Activated T-helper 1 cell treated with anti-CD3 and anti-CD28 coated beads, Interleukin-12 subunit alpha, Interleukin-12 subunit beta, Interleukin-2, Interleukin-4 antibody, amounts not matched to agents 30 ng/mL and 10 ng/mL and 1 ng/mL, durations not matched to agents 14 hours and 24 hours and 36 hours (primary cell): ENCODE measurements around the gene TNS2. TPM values are rescaled to one million over a fixed set of nuclear protein-coding genes. Genes with fewer than 3 reads are reported as not detected.

Source experiments
- DNase-seq: peaks from one replicate; pipeline ENCODE4 v3.0.0; 2021; ENCODE audit warnings: low spot score
- H3K27ac Mint-ChIP-seq: one replicate; pipeline ENCODE4 v1.8.0; 2021; ENCODE audit warnings: mild to moderate bottlenecking, mixed read lengths
- H3K27me3 Mint-ChIP-seq: one replicate; pipeline ENCODE4 v1.8.0; 2022; ENCODE audit warnings: mild to moderate bottlenecking, moderate library complexity, mixed read lengths; ENCODE audit not compliant: insufficient read depth
- H3K36me3 Mint-ChIP-seq: one replicate; pipeline ENCODE4 v1.8.0; 2021; ENCODE audit warnings: low read depth, mixed read lengths
- H3K4me1 Mint-ChIP-seq: one replicate; pipeline ENCODE4 v1.8.0; 2021; ENCODE audit warnings: low read depth, mixed read lengths
- H3K4me3 Mint-ChIP-seq: one replicate; pipeline ENCODE4 v1.8.0; 2021; ENCODE audit warnings: mild to moderate bottlenecking, moderate library complexity, mixed read lengths
- H3K9me3 Mint-ChIP-seq: one replicate; pipeline ENCODE4 v1.8.0; 2021; ENCODE audit warnings: mixed read lengths
- intact Hi-C: fragments of 100-400 bp; cut with micrococcal nuclease; formaldehyde crosslinking; loops from one replicate; pipeline ENCODE4 v1.15.1; 2024
- total RNA-seq: library from RNA; stranded (reverse); gene quantifications from 2 replicates; pipeline ENCODE4 v1.2.3, GENCODE V29; 2022

TNS2 gene
- total RNA-seq, 1 donor from 2014 or later, result 2.7 TPM

DNA sequence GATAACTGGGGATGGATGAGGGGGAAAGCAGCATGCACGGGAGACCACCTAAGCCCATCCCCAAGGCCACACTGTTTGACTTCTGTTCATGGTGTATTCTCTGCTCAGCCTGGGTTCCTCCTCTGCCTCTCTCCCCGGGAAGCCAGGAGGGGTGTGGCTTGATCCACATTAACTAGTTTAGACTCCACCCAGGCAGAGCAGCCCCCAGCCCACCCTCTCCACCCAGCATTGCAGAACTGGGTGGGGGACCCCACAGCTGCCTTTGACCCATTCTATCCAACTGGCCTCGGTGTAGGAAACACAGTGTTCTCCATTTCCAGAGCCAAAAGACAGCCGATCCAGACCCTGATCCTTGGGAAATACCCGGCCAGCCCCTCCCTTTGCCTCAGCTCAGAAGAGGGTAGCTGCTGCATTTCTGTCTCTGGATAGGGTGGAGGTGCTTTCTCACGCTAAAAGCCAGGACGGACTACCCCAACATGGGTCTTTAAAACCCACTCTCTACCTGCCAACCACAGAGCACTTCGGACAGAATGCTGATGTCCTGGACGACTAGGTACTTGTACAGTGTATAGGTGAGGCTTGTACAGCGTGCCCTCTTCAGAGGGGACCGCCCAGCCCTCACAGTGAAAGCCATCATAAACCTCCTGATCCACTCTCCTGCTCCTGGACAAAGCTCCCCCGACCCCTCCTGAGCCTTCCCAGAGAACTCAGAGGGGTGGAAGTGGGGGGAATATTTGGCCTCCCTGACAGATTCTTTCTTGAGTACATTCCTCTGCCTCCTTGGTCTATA, 20.0 kb downstream of the TNS2 start:
- H3K36me3 Mint-ChIP-seq, result peaks cover 36% of the 10 kb centered on the region
- peaks cover 12% of the 10 kb centered on the region for H3K4me1 Mint-ChIP-seq
- no peak for DNase-seq
- no peaks in the 10 kb centered on the region for H3K9me3 Mint-ChIP-seq
- H3K27ac Mint-ChIP-seq, result no peak overlapping the region
- intact Hi-C loops, result no loop called here
- H3K4me3 Mint-ChIP-seq, result no peak overlapping the region
- no peaks in the 10 kb centered on the region for H3K27me3 Mint-ChIP-seq

DNA sequence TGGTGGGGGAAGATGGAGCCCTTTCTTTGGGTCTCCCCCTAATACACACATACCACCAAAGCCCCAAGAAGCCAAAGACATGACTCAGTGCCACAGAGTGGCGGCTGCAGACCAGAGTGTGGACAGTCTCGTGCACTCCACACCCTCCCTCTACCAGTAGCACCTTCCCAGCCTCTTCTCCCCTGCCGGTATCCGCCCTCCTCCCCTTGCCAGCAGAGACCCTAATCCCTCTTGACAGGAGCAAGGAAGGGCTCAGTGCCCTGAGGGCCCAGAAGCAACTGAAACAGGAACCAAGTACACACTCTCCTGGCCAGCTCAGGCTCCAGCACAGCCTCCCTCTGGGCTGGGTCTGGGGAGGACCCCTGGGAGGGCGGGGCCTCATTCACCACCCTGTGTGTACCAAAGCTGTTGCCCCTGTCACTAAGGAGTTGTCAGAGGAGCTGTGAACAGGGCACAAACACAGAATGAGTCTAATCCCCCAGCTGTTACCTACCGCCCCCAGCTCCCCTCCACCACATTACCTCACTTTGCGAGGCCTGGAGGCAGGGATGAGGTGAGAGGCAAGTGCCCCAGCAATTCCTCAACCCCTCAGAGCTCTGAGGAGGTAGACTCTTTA, 21.1 kb downstream of the TNS2 start:
- Mint-ChIP-seq H3K27me3 (no peaks in the 10 kb centered on the region), H3K36me3 (peaks cover 45% of the 10 kb centered on the region), H3K27ac (peak overlapping the region; percentile 43), H3K4me1 (peaks cover 18% of the 10 kb centered on the region), H3K4me3 (no peak overlapping the region), H3K9me3 (no peaks in the 10 kb centered on the region)
- DNase-seq, result no peak
- intact Hi-C loops, result no loop called here

DNA sequence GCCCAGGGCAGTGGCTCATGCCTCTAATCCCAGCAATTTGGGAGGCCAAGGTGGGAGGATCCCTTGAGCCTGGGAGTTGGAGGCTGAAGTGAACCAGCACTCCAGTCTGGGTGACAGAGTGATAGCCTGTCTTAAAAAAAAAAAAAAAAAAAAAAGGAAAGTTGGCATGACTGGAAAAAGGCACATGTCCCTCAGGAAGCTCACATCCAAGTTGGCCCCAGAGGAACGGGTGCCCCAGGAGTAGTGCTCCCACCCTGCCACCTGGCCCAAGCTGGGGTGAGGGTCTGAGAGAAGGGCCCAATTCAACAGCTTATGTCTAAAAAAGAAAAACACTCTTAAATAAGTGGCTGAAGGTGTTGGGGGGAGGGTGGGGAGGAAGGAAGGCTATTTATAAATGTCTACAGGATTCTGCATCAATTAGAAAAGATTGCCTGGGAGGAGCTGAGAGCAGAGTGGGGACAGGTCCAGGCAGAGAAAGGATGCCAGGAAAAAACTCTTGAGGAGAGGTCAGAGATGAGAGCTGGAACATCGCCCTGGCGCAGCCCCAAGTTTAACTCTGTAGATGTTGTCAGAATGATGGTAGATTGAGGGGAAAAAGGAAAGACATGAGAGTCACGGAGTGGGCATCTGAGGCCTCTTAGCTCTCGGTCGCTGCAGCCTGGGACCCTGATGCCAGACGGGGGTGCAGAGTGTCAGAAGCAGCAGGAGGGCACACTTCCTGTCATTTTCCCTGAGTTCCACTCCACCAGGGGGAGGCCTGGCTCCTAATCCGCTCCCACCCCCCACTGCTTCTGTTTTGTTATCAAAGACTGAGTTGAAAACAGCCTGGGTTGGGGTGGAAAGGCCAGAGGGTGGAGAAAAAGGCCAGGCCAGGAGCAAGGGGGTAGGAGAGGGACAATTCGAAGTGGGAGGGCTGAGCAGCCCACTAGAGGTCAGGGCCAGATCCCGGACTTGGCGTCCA, 22.0 kb downstream of the TNS2 start:
- intact Hi-C loops, result no loop called here
- Mint-ChIP-seq H3K4me1 (peaks cover 20% of the 10 kb centered on the region), H3K9me3 (no peaks in the 10 kb centered on the region), H3K27me3 (no peaks in the 10 kb centered on the region), H3K4me3 (no peak overlapping the region), H3K36me3 (peaks cover 45% of the 10 kb centered on the region), H3K27ac (no peak overlapping the region)
- no peak for DNase-seq

DNA sequence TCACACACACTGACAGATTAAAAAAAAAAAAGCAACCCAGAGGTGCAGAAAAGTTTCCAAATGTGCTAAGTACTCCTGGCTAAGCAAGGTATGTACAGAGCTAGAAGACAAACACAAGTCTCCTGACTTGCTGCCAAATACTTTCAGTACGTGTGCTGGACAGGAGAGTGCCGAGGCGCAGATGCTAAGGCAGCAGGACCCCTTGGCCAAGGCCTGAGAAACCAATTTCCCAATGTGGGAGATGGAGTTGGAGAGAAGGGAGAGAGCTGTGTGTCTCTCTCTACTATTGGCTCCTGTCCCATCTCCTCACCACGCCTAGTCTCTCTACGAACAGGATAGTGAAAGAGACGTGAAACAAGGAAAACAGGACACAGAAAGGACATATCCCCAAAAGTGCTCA, 24.0 kb downstream of the TNS2 start:
- H3K27ac Mint-ChIP-seq, result no peak overlapping the region
- H3K36me3 Mint-ChIP-seq, result peaks cover 47% of the 10 kb centered on the region
- intact Hi-C loops, result no loop called here
- no peak overlapping the region for H3K4me3 Mint-ChIP-seq
- H3K27me3 Mint-ChIP-seq, result no peaks in the 10 kb centered on the region
- H3K9me3 Mint-ChIP-seq, result no peaks in the 10 kb centered on the region
- no peak for DNase-seq
- H3K4me1 Mint-ChIP-seq, result peaks cover 34% of the 10 kb centered on the region

DNA sequence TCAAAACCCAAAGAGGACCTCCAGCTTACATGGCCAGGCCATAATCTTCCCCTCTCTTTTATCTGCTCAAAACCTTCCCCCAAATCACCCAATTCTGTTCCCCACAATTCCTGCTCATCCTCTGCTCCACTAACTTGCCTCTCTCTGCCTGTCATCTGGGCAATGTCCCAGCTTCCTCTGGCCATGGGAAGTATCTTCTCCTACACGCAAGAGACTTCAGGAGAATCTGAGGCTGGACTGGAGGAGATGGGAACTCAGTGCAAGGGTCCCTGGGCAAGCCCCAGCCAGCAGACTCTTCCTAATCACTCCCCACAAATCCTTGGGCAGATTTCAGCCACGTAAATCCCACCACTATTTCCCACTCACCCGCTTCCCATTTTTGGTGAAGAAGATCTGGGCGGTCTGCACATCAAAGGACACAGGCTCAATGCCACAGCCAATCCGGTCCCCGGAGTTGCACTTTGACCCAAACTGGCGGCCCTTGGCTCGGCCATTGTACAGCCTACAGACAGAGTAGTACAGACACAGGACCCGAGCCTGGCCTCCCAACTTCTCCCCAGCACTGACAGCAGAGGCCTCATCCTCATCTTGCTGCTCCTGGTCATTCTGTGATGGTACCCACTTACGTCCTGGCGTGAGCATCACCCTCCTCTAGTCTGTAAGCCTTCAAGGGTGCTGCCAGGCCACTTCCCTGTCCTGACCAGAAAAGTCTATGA, 24.6 kb downstream of the TNS2 start:
- no peak for DNase-seq
- Mint-ChIP-seq H3K27ac (no peak overlapping the region), H3K9me3 (no peaks in the 10 kb centered on the region), H3K36me3 (peaks cover 47% of the 10 kb centered on the region), H3K4me3 (no peak overlapping the region), H3K4me1 (peaks cover 34% of the 10 kb centered on the region), H3K27me3 (no peaks in the 10 kb centered on the region)
- intact Hi-C loops, result no loop called here

DNA sequence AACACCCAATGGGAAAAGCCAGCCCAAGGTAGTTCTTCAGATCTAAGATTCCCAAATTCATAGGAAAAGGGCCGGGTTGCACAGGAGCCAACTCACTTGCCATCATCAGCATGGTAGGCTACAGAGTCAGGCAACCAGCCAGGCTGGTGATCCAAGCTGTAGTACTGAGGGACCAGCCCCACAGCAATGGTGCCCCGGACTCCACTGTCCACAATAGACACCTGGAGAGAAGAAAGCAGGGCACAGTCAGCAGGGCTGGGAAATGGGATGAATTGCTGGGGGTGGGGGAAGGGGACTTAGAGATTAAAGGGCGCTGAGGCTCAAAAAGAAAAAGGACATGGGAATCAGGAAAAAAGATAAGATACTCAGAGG, 25.1 kb downstream of the TNS2 start:
- Mint-ChIP-seq H3K4me3 (no peak overlapping the region), H3K9me3 (no peaks in the 10 kb centered on the region), H3K27me3 (no peaks in the 10 kb centered on the region), H3K4me1 (peaks cover 34% of the 10 kb centered on the region), H3K36me3 (peaks cover 47% of the 10 kb centered on the region), H3K27ac (no peak overlapping the region)
- intact Hi-C loops, result no loop called here
- no peak for DNase-seq

DNA sequence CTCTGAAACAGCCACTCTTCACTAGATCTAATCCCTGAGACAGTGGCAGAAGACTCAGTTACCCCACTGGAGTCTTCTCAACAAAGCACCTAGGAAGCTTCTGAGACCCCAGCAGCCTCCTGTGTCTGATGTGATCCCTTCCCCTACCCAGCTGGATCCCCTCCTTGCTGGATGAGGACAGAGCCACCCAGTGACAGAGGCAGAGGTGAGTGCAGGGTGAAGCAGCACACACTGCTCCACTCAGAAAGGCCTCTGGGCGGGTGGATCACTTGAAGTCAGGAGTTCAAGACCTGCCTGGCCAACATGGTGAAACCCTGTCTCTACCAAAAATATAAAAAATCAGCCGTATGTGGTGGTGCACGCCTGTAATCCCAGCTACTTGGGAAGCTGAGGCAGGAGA, 26.6 kb downstream of the TNS2 start:
- peaks cover 43% of the 10 kb centered on the region for H3K36me3 Mint-ChIP-seq

DNA sequence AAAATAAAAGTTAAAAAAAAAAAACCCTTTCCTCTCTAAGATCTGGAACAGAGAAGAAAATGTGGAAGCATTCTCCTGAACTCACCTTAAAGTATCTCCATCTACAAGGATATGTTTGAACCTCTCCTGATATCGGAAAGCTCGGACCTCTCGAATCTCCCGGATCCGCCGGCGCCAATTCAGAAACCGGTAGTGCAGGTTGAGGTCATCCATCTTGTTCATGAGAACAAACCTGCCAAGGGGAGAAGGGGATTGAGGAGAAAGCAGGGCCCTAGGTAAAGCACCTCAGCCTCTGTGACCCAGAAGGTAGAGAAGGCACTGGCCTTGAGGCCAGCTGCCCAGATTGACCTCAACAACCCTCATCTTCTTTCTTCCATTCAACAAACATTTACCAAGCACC, 27.2 kb downstream of the TNS2 start:
- H3K4me1 Mint-ChIP-seq, result peaks cover 43% of the 10 kb centered on the region

More for the DNA sequence above, 26.6 kb downstream of the TNS2 start:
- no peak for DNase-seq
- H3K4me1 Mint-ChIP-seq, result peaks cover 43% of the 10 kb centered on the region
- H3K9me3 Mint-ChIP-seq, result no peaks in the 10 kb centered on the region
- H3K4me3 Mint-ChIP-seq, result no peak overlapping the region
- H3K27ac Mint-ChIP-seq, result no peak overlapping the region
- no peaks in the 10 kb centered on the region for H3K27me3 Mint-ChIP-seq
- intact Hi-C loops, result no loop called here

DNA sequence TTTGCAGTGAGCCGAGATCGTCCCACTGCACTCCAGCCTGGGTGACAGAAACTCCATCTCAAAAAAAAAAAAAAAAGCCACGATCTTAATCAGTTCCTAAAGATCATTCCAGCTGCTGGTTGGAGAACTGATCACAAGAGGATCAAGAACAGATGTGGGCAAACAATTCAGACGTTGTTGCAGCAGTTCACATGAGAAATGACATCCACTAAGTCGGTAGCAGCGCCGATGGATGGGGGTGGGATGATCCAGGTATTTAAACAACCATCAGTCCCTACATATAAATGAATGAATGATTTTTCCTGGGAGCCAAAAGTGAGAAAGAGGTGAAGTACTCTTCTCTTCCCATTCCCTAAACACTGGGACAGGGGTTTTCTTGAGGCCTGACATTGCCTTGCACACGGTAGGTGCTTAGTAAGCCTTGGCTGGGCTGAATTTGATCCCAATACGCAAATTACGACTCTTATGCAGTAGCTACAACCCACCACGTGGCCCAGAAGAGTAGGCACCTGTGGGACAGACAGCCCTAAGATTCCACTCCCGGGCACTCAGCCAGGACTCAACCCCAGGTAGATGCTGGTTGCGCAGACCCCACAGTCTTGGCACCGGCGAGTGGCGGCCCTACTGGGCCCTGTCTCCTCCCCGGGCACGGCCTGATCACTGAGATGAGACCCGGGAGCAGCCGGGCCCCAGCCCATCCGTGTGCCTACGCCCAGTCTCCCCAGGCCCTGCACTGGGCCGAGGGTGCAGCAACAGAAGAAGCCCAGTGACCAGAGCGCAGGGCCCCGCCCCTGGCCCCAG, 28.8 kb downstream of the TNS2 start:
- Mint-ChIP-seq H3K36me3 (peaks cover 35% of the 10 kb centered on the region), H3K4me3 (peak overlapping the region; percentile 93), H3K4me1 (peaks cover 43% of the 10 kb centered on the region), H3K9me3 (no peaks in the 10 kb centered on the region), H3K27me3 (no peaks in the 10 kb centered on the region), H3K27ac (peak overlapping the region; percentile 92)
- intact Hi-C loops, result loop anchor here (1.0 kb wide), 7 partner anchors 21 to 302 kb away; partner anchors contain the start of genes AAAS, CSAD, EIF4B and ESPL1
- DNase-seq, result no peak

More for the DNA sequence above, 27.2 kb downstream of the TNS2 start:
- no peak for DNase-seq
- intact Hi-C loops, result no loop called here
- H3K36me3 Mint-ChIP-seq, result peaks cover 39% of the 10 kb centered on the region
- H3K27me3 Mint-ChIP-seq, result no peaks in the 10 kb centered on the region
- H3K4me3 Mint-ChIP-seq, result peak overlapping the region; percentile 93
- no peak overlapping the region for H3K27ac Mint-ChIP-seq
- H3K9me3 Mint-ChIP-seq, result no peaks in the 10 kb centered on the region

DNA sequence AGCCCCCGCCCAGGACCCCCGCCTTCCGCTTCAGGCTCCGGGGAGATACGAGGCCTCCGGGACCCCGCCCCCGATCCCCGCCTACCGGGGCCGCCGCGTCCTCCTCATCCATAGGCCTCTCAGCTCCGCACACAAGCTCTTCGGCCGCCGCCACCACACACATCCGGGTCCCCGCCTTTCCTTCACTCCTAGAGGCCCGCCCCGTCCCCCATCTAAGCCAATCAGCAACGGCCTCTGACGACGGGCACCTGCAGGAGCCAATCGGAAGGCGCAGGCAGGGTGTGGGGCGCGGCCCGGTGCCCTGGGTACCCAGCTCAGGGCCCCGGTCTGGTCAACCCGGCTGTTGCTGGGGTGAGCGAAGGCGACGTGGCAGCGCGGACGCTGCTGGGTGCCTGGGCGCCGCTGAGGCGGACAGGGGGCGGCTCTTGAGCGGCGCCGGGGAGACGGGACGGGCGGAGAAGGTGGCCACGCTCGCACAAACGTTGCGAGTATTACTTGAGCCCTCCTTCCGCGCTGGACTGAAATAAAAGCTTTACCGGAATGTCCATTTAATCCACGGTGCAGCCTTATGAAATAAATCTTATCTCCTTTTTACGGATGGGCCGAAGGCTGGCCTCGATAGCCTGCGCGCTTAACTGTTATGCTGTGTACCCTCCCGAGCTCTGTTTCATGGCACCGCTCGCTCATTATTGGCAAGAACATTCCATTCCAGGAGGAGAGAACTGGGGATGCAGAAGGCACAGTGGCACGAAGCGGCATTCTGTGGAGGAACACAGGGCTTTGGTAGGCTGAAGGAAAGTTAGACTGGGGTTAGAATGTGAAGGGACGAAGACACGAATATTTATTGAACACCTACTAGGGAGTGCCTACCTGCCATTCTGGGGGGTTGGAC, 29.6 kb downstream of the TNS2 start, which contains the start of gene SPRYD3:
Gene SPRYD3 (minus strand): TSS at position 165 of the 892 bp plus-strand sequence. CDS start 57 bp downstream, at position 108.
- Mint-ChIP-seq H3K27ac (peak within 1 kb of the TSS; percentile 92), H3K36me3 (peaks cover 27% of the 10 kb centered on the region), H3K4me3 (peak within 1 kb of the TSS; percentile 93), H3K9me3 (no peaks in the 10 kb centered on the region), H3K4me1 (peaks cover 36% of the 10 kb centered on the region), H3K27me3 (no peaks in the 10 kb centered on the region)
- intact Hi-C loops, result loop anchor here (1.0 kb wide), 7 partner anchors 20 to 301 kb away; partner anchors contain the start of genes AAAS, CSAD, EIF4B and ESPL1
- DNase-seq, result peak; percentile 97

DNA sequence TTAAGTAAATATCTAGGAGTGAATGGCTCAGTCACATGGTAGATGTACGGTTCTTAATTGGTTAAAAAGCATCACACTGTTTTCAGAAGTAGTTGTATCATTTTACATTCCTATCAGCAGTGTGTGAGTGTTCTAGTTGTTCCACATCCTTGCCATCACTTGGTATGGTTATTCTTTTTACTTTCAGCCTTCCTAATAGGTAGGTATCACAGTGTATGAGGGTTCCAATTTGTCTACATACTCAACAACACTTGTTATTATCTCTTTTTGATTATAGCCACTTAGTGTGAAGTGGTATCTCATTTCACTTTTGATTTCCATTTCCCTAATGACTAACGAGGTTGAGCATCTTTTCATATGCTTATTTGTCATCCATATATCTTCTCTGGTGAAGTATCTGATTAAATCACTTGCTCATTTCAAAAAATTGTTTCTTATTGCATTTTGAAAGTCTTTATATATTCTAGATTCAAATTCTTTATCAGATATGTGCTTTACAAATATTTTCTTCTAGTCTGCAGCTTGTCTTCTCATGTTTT, 32.8 kb downstream of the TNS2 start:
- intact Hi-C loops, result no loop called here
- peaks cover 15% of the 10 kb centered on the region for H3K4me1 Mint-ChIP-seq
- no peaks in the 10 kb centered on the region for H3K9me3 Mint-ChIP-seq
- peaks cover 2% of the 10 kb centered on the region for H3K36me3 Mint-ChIP-seq
- peaks cover 5% of the 10 kb centered on the region for H3K27me3 Mint-ChIP-seq
- H3K4me3 Mint-ChIP-seq, result no peak overlapping the region
- no peak overlapping the region for H3K27ac Mint-ChIP-seq
- no peak for DNase-seq
